ENCODE data around the gene SV2B.

DNA sequence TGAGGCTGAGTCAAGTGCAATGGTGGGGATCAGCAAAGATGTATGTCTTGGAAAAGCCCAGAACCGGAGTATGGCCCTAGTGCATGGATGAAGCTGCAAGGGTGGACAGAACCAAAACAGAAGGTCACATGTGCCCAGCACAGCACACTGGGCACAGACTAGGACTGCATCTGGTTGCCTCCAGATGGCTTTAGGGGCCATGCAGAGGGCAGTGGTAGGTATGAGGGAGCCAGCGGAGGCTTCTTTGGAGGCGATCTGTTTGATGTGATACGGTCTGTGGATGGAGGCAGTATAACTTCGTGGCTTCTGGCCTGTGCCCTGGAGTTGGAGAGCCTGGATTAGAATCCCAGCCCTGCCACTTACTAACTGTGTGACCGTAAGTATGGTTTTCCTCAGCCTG, 29.4 kb downstream of the SV2B start:
- TF ChIP-seq, protein P1, sequence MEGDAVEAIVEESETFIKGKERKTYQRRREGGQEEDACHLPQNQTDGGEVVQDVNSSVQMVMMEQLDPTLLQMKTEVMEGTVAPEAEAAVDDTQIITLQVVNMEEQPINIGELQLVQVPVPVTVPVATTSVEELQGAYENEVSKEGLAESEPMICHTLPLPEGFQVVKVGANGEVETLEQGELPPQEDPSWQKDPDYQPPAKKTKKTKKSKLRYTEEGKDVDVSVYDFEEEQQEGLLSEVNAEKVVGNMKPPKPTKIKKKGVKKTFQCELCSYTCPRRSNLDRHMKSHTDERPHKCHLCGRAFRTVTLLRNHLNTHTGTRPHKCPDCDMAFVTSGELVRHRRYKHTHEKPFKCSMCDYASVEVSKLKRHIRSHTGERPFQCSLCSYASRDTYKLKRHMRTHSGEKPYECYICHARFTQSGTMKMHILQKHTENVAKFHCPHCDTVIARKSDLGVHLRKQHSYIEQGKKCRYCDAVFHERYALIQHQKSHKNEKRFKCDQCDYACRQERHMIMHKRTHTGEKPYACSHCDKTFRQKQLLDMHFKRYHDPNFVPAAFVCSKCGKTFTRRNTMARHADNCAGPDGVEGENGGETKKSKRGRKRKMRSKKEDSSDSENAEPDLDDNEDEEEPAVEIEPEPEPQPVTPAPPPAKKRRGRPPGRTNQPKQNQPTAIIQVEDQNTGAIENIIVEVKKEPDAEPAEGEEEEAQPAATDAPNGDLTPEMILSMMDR (IDR thresholded peaks at IDR 0.05), result no peak
- no peak for TF ChIP-seq POLR2AphosphoS5 (IDR thresholded peaks at IDR 0.05)

Measured in breast epithelium (tissue), 3 donors.